Keratinocyte (primary cell): ENCODE data around the gene ATP5F1D.

Experiments
- EZH2 ChIP-seq: IDR thresholded peaks from one replicate; pipeline ENCODE4 v1.6.1; 2012; ENCODE audit warnings: inconsistent platforms, mild to moderate bottlenecking, low read length, moderate library complexity
- TF ChIP-seq, protein P1 (sequence below), 3 experiments: IDR thresholded peaks in 1 of 3; conservative IDR thresholded peaks in 1 of 3; optimal IDR thresholded peaks in 1 of 3; 2 replicates in 2 of 3; 3 replicates in 1 of 3; pipeline versions ENCODE3 to v1.5.1; 2011; ENCODE audit warnings: low read length in 3 of 3, mild to moderate bottlenecking in 3 of 3, moderate library complexity in 2 of 3, control low read depth in 1 of 3, inconsistent platforms in 1 of 3; ENCODE audit not compliant: insufficient read depth in 2 of 3; ENCODE audit errors: extremely low read depth in 1 of 3

- TF ChIP-seq, protein P1, sequence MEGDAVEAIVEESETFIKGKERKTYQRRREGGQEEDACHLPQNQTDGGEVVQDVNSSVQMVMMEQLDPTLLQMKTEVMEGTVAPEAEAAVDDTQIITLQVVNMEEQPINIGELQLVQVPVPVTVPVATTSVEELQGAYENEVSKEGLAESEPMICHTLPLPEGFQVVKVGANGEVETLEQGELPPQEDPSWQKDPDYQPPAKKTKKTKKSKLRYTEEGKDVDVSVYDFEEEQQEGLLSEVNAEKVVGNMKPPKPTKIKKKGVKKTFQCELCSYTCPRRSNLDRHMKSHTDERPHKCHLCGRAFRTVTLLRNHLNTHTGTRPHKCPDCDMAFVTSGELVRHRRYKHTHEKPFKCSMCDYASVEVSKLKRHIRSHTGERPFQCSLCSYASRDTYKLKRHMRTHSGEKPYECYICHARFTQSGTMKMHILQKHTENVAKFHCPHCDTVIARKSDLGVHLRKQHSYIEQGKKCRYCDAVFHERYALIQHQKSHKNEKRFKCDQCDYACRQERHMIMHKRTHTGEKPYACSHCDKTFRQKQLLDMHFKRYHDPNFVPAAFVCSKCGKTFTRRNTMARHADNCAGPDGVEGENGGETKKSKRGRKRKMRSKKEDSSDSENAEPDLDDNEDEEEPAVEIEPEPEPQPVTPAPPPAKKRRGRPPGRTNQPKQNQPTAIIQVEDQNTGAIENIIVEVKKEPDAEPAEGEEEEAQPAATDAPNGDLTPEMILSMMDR (optimal IDR thresholded peaks at IDR 0.05 in 1 of 3, IDR thresholded peaks at IDR 0.05 in 1 of 3, conservative IDR thresholded peaks at IDR 0.05 in 1 of 3; ENCODE audit: extremely low read depth in 1 of 3, insufficient read depth in 2 of 3, low read length in 3 of 3): no peak
- TF ChIP-seq EZH2: no peak
Measured at GRCh38 chr19:1292419-1293151, 51.0 kb downstream of the ATP5F1D start.
